ENCODE measurements around the gene FUT2. TPM values are rescaled to one million over a fixed set of nuclear protein-coding genes. Genes with fewer than 3 reads are reported as not detected.

Gene FUT2
- total RNA-seq, 2 experiments from 2014 or later: not detected

GRCh38 chr19:48750771-48751504, 55.2 kb downstream of the FUT2 start:
- CTCF ChIA-PET: no interaction called here
- H3K27me3 ChIP-seq (ENCODE audit: control insufficient read depth in 1 of 2, insufficient read depth in 2 of 2, low read length in 2 of 2): peaks cover 30 to 32% of the 10 kb centered on the region in 2 experiments
- H3K36me3 Mint-ChIP-seq (ENCODE audit: low read depth): no peaks in the 10 kb centered on the region
- intact Hi-C loops (cut with DNase I, micrococcal nuclease): no loop called here
- H3K4me1 Mint-ChIP-seq (ENCODE audit: low read depth): peaks cover 22% of the 10 kb centered on the region
- ATAC-seq (ENCODE audit: poor library complexity) (no peak), DNase-seq (no peak)
- H3K4me3 ChIP-seq (ENCODE audit: low read length): no peak overlapping the region
- no peaks in the 10 kb centered on the region for H3K36me3 ChIP-seq (ENCODE audit: insufficient read depth, low read length)
- peaks cover 32% of the 10 kb centered on the region for H3K4me1 ChIP-seq (ENCODE audit: insufficient read depth, low read length)
- H3K27me3 Mint-ChIP-seq: peaks cover 40% of the 10 kb centered on the region
- POLR2A ChIA-PET: interaction anchor here (0.9 to 2.0 kb wide), 3 partner anchors 12 to 37 kb away, joined by 3 to 9 read pairs (median 4); partner anchors contain the start of gene RASIP1
- TF ChIP-seq CTCF (IDR thresholded peaks at IDR 0.05): no peak
- H3K27ac ChIP-seq (ENCODE audit: low read depth in 1 of 2, low read length in 2 of 2): no peak overlapping the region
- peaks cover 0 to 5% of the 10 kb centered on the region in 2 experiments for H3K9me3 ChIP-seq (ENCODE audit: control insufficient read depth in 1 of 2, insufficient read depth in 1 of 2, low read length in 2 of 2)
- H3K4me3 Mint-ChIP-seq: peak overlapping the region; percentile 54
- no peak overlapping the region for H3K27ac Mint-ChIP-seq
- no peaks in the 10 kb centered on the region for H3K9me3 Mint-ChIP-seq

- ATAC-seq (ENCODE audit: poor library complexity): peak; percentile 53
- ChIA-PET POLR2A (interaction anchor here (0.6 to 2.0 kb wide), 4 partner anchors 13 to 114 kb away, joined by 3 to 9 read pairs (median 4); partner anchors contain the start of gene RASIP1), CTCF (interaction anchor here (0.7 kb wide), 1 partner anchor 32 kb away, joined by 3 read pairs; no protein-coding TSS in a partner anchor)
- TF ChIP-seq CTCF (IDR thresholded peaks at IDR 0.05): no peak
- peaks cover 0 to 5% of the 10 kb centered on the region in 2 experiments for H3K9me3 ChIP-seq (ENCODE audit: control insufficient read depth in 1 of 2, insufficient read depth in 1 of 2, low read length in 2 of 2)
- Mint-ChIP-seq H3K9me3 (no peaks in the 10 kb centered on the region), H3K27ac (no peak overlapping the region), H3K4me1 (ENCODE audit: low read depth) (peaks cover 22% of the 10 kb centered on the region), H3K27me3 (peaks cover 37% of the 10 kb centered on the region), H3K4me3 (peak overlapping the region; percentile 79), H3K36me3 (ENCODE audit: low read depth) (no peaks in the 10 kb centered on the region)
- H3K27ac ChIP-seq (ENCODE audit: low read depth in 1 of 2, low read length in 2 of 2): no peak overlapping the region
- peaks cover 27% of the 10 kb centered on the region for H3K4me1 ChIP-seq (ENCODE audit: insufficient read depth, low read length)
- peaks cover 22 to 28% of the 10 kb centered on the region in 2 experiments for H3K27me3 ChIP-seq (ENCODE audit: control insufficient read depth in 1 of 2, insufficient read depth in 2 of 2, low read length in 2 of 2)
- intact Hi-C loops (cut with DNase I, micrococcal nuclease): no loop called here
- peak in 2 of 14 experiments; percentile 28 to 34 for DNase-seq
- peak overlapping the region; percentile 47 for H3K4me3 ChIP-seq (ENCODE audit: low read length)
- no peaks in the 10 kb centered on the region for H3K36me3 ChIP-seq (ENCODE audit: insufficient read depth, low read length)
These were observed 56.2 kb downstream of the FUT2 start for GRCh38 chr19:48751845-48752495.

GRCh38 chr19:48752496-48753365, 57.0 kb downstream of the FUT2 start, which contains the start of gene FUT1:
TSS of gene FUT1 (minus strand) at chr19:48752641. CDS start at chr19:48751281, 1,360 bp downstream.
- no peak within 1 kb of the TSS for H3K27ac ChIP-seq (ENCODE audit: low read depth in 1 of 2, low read length in 2 of 2)
- ATAC-seq (ENCODE audit: poor library complexity): peak; percentile 69
- peak within 1 kb of the TSS; percentile 47 for H3K4me3 ChIP-seq (ENCODE audit: low read length)
- no peaks in the 10 kb centered on the region for H3K36me3 ChIP-seq (ENCODE audit: insufficient read depth, low read length)
- peaks cover 20 to 28% of the 10 kb centered on the region in 2 experiments for H3K27me3 ChIP-seq (ENCODE audit: control insufficient read depth in 1 of 2, insufficient read depth in 2 of 2, low read length in 2 of 2)
- peak within 1 kb of the TSS; percentile 81 for H3K4me3 Mint-ChIP-seq
- intact Hi-C loops (cut with DNase I, micrococcal nuclease): no loop called here
- DNase-seq: peak in 7 of 14 experiments; percentile 10 to 64 (median 40)
- H3K9me3 Mint-ChIP-seq: no peaks in the 10 kb centered on the region
- H3K4me1 Mint-ChIP-seq (ENCODE audit: low read depth): peaks cover 19% of the 10 kb centered on the region
- ChIA-PET POLR2A (interaction anchor here (1.4 to 2.0 kb wide), 2 partner anchors 13 to 39 kb away, joined by 3 to 9 read pairs; partner anchors contain the start of gene RASIP1), CTCF (no interaction called here)
- H3K36me3 Mint-ChIP-seq (ENCODE audit: low read depth): no peaks in the 10 kb centered on the region
- peaks cover 0 to 5% of the 10 kb centered on the region in 2 experiments for H3K9me3 ChIP-seq (ENCODE audit: control insufficient read depth in 1 of 2, insufficient read depth in 1 of 2, low read length in 2 of 2)
- no peak for TF ChIP-seq CTCF (IDR thresholded peaks at IDR 0.05)
- peaks cover 24% of the 10 kb centered on the region for H3K4me1 ChIP-seq (ENCODE audit: insufficient read depth, low read length)
- no peak within 1 kb of the TSS for H3K27ac Mint-ChIP-seq
- H3K27me3 Mint-ChIP-seq: peaks cover 37% of the 10 kb centered on the region
